K562 (cell line): Measurements from ENCODE around the gene SPTLC1.

Experiments
- CBX5 ChIP-seq: IDR thresholded peaks from 2 replicates; pipeline ENCODE4 v1.6.1; 2014; ENCODE audit warnings: low read depth, borderline replicate concordance
- YY1 ChIP-seq, 3 experiments: IDR thresholded peaks; 2 replicates each; pipeline ENCODE4 v1.6.1; 2011; ENCODE audit warnings: low read length in 2 of 3, mild to moderate bottlenecking in 2 of 3, moderate library complexity in 2 of 3, borderline replicate concordance in 1 of 3, control low read depth in 1 of 3, low read depth in 1 of 3; ENCODE audit not compliant: insufficient read depth in 3 of 3, insufficient replicate concordance in 2 of 3, control insufficient read depth in 1 of 3, insufficient read length in 1 of 3; ENCODE audit errors: extremely low read depth in 1 of 3

DNA sequence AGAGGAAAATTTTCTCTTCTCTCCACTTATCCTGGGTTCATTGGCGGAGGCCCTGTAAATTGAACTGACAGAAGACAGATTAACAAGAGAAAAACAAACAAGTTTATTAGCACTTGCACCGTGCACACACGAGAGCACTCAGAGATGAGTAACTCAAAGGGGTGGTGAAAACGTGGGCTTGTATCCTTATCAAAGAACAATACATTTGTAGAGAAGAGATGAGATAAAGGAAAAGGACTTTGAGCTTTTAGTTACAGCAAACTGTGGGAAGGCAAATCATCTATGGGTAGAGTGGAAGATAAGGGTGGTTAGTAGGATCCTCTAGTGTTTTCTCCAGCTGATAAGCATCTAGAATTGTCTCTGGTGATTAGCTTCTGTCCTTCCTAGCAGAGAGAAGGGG is 120.8 kb downstream of the SPTLC1 start:
- TF ChIP-seq YY1 (IDR thresholded peaks at IDR 0.05; ENCODE audit: borderline replicate concordance in 1 of 3, control insufficient read depth in 1 of 3, extremely low read depth in 1 of 3, insufficient read depth in 3 of 3, insufficient read length in 1 of 3, insufficient replicate concordance in 2 of 3, low read depth in 1 of 3, low read length in 2 of 3) (no peak), CBX5 (no peak)
